Loucy (cell line): ENCODE data around the gene AP2B1.

Source experiments
- H2AFZ ChIP-seq: fragments of 200-600 bp; sonication (generic); 2 replicates; pipeline ENCODE4 v1.6.0; 2016; ENCODE audit warnings: antibody characterized with exemption, mild to moderate bottlenecking, low read length, moderate library complexity
- H3F3A ChIP-seq: fragments of 200-600 bp; 2 replicates; pipeline ENCODE4 v1.6.0; 2016; ENCODE audit warnings: antibody characterized with exemption, low read depth, mild to moderate bottlenecking
- H3K27me3 ChIP-seq: fragments of 200-600 bp; sonication (generic); 2 replicates; pipeline ENCODE4 v1.6.1; 2014; ENCODE audit warnings: low read length, mild to moderate bottlenecking; ENCODE audit not compliant: insufficient read depth, poor library complexity, severe bottlenecking
- H3K36me3 ChIP-seq: fragments of 200-600 bp; sonication (generic); 2 replicates; pipeline ENCODE4 v1.6.1; 2016; ENCODE audit warnings: low read length; ENCODE audit not compliant: insufficient read depth
- H3K4me1 ChIP-seq: fragments of 200-600 bp; sonication (generic); 2 replicates; pipeline ENCODE4 v1.5.1; 2014; ENCODE audit warnings: low read length, mild to moderate bottlenecking; ENCODE audit not compliant: insufficient read depth, poor library complexity, severe bottlenecking
- H3K4me2 ChIP-seq: fragments of 200-600 bp; sonication (generic); 2 replicates; pipeline ENCODE4 v1.6.0; 2014; ENCODE audit warnings: antibody characterized with exemption, low read length, low read depth, mild to moderate bottlenecking; ENCODE audit not compliant: poor library complexity, severe bottlenecking
- H3K4me3 ChIP-seq: fragments of 200-600 bp; sonication (generic); 2 replicates; pipeline ENCODE4 v1.5.1; 2014; ENCODE audit warnings: low read length, mild to moderate bottlenecking, mixed read lengths; ENCODE audit not compliant: poor library complexity, severe bottlenecking
- H3K79me2 ChIP-seq: fragments of 200-600 bp; sonication (generic); 2 replicates; pipeline ENCODE4 v1.6.1; 2014; ENCODE audit warnings: low read length; ENCODE audit not compliant: insufficient read depth
- H3K9ac ChIP-seq: fragments of 200-600 bp; sonication (generic); 2 replicates; pipeline ENCODE4 v1.6.0; 2014; ENCODE audit warnings: mild to moderate bottlenecking, low read depth, low read length, moderate library complexity; ENCODE audit not compliant: poor library complexity, severe bottlenecking
- H3K9me2 ChIP-seq: fragments of 200-600 bp; sonication (generic); replicated peaks from 2 replicates; pipeline ENCODE4 v1.6.1; 2016; ENCODE audit warnings: low read depth, low read length, mixed read lengths
- H3K9me3 ChIP-seq: fragments of 200-600 bp; sonication (generic); 2 replicates; pipeline ENCODE4 v1.6.1; 2014; ENCODE audit warnings: mild to moderate bottlenecking, antibody characterized with exemption, low read length, low read depth; ENCODE audit not compliant: insufficient read depth
- H4K20me1 ChIP-seq: fragments of 200-600 bp; sonication (generic); 2 replicates; pipeline ENCODE4 v1.6.0; 2014; ENCODE audit warnings: antibody characterized with exemption, low read length, mild to moderate bottlenecking; ENCODE audit not compliant: insufficient read depth, poor library complexity, severe bottlenecking
- EZH2phosphoT487 ChIP-seq: fragments of 200-600 bp; IDR thresholded peaks from 2 replicates; pipeline ENCODE4 v1.6.1; 2018; ENCODE audit warnings: antibody characterized with exemption, mild to moderate bottlenecking, moderate library complexity, borderline replicate concordance
- TF ChIP-seq, protein P1 (sequence below): fragments of 200-600 bp; sonication (generic); conservative IDR thresholded peaks from 2 replicates; pipeline ENCODE4 v1.5.1; 2014; ENCODE audit warnings: mild to moderate bottlenecking, antibody characterized with exemption, low read length

Gene AP2B1

GRCh38 chr17:35684055-35684802 is 97.1 kb downstream of the AP2B1 start:
- H4K20me1 ChIP-seq, result peaks cover 2% of the 10 kb centered on the region
- no peak overlapping the region for H3K4me3 ChIP-seq
- H3F3A ChIP-seq, result no peaks in the 10 kb centered on the region
- no peak overlapping the region for H2AFZ ChIP-seq
- H3K4me2 ChIP-seq, result no peak overlapping the region
- no peaks in the 10 kb centered on the region for H3K79me2 ChIP-seq
- peaks cover 2% of the 10 kb centered on the region for H3K4me1 ChIP-seq
- H3K9ac ChIP-seq, result no peak overlapping the region
- no peaks in the 10 kb centered on the region for H3K27me3 ChIP-seq
- TF ChIP-seq, protein P1, sequence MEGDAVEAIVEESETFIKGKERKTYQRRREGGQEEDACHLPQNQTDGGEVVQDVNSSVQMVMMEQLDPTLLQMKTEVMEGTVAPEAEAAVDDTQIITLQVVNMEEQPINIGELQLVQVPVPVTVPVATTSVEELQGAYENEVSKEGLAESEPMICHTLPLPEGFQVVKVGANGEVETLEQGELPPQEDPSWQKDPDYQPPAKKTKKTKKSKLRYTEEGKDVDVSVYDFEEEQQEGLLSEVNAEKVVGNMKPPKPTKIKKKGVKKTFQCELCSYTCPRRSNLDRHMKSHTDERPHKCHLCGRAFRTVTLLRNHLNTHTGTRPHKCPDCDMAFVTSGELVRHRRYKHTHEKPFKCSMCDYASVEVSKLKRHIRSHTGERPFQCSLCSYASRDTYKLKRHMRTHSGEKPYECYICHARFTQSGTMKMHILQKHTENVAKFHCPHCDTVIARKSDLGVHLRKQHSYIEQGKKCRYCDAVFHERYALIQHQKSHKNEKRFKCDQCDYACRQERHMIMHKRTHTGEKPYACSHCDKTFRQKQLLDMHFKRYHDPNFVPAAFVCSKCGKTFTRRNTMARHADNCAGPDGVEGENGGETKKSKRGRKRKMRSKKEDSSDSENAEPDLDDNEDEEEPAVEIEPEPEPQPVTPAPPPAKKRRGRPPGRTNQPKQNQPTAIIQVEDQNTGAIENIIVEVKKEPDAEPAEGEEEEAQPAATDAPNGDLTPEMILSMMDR, result no peak
- no peak for TF ChIP-seq EZH2phosphoT487
- H3K36me3 ChIP-seq, result peaks cover 84% of the 10 kb centered on the region; the same call in 1 of the 2 replicates
- H3K9me2 ChIP-seq, result no peaks in the 10 kb centered on the region
- H3K9me3 ChIP-seq, result no peaks in the 10 kb centered on the region

- no peak overlapping the region for H3K4me3 ChIP-seq
- no peak for TF ChIP-seq EZH2phosphoT487
- TF ChIP-seq, protein P1, result no peak
- peaks cover 77% of the 10 kb centered on the region for H3K36me3 ChIP-seq
Measured at GRCh38 chr17:35692512-35693210, 105.5 kb downstream of the AP2B1 start.

DNA sequence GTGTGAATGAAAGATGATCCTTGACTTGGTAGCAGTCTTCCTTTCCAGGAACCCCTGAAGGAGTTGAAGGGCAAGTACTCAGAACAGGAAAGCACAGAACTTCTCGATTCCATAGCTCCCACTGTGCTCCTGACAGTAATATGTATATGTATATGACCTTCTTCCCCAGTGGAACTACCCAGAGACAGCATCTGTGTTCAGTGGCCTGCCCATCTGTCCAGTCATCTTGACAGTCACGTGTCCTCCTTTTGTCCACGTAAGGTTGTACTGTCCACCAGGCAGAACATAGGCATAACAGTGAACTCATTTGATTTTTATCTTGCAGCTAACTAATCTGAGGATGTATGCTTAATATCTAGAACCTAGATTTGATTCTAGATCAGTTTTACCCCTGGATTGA is 106.5 kb downstream of the AP2B1 start:
- Histone ChIP-seq H3K27me3 (no peaks in the 10 kb centered on the region), H3K4me1 (no peaks in the 10 kb centered on the region), H3K9ac (no peak overlapping the region), H3K4me3 (no peak overlapping the region), H3K36me3 (peaks cover 71% of the 10 kb centered on the region), H3F3A (no peaks in the 10 kb centered on the region), H2AFZ (no peak overlapping the region), H4K20me1 (no peaks in the 10 kb centered on the region), H3K79me2 (no peaks in the 10 kb centered on the region), H3K9me3 (no peaks in the 10 kb centered on the region), H3K9me2 (no peaks in the 10 kb centered on the region), H3K4me2 (no peak overlapping the region)
- no peak for TF ChIP-seq EZH2phosphoT487
- TF ChIP-seq, protein P1, result no peak

More at GRCh38 chr17:35692512-35693210, 105.5 kb downstream of the AP2B1 start:
- H3K27me3 ChIP-seq, result no peaks in the 10 kb centered on the region
- H3K9me3 ChIP-seq, result no peaks in the 10 kb centered on the region
- H3K9me2 ChIP-seq, result no peaks in the 10 kb centered on the region
- H3F3A ChIP-seq, result no peaks in the 10 kb centered on the region
- no peaks in the 10 kb centered on the region for H3K79me2 ChIP-seq
- H3K4me2 ChIP-seq, result no peak overlapping the region
- H4K20me1 ChIP-seq, result no peaks in the 10 kb centered on the region
- no peak overlapping the region for H2AFZ ChIP-seq
- no peak overlapping the region for H3K9ac ChIP-seq
- no peaks in the 10 kb centered on the region for H3K4me1 ChIP-seq
